ENCODE data around the gene UBR1.
A peak's percentile ranks its signal among the peaks of the same experiment; 100 is the strongest.

UBR1 gene

DNA sequence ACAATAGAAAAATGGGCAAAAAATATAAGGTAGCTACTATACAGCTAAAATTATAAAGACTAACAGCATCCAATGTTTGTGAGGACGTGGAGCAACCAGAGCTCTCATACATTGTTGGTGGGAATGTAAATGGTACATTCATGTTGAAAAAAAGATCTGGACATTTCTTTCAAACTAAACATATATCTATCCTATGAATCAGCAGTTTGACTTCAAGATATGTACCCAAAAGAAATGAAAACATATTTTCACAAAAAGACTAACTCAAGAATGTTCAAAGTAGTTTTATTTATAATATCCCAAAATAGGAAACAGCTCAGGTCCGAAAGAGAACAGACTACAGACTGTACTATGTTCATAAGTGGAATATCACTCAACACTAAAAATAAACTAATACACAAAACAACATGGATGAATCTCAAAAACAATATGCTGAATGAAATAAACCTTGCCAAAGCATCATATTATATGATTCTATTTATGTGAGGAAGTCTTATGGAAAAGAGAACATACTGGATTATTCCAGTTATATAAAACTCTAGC lies 176.5 kb downstream of the UBR1 start:
- TF ChIP-seq, protein P1, sequence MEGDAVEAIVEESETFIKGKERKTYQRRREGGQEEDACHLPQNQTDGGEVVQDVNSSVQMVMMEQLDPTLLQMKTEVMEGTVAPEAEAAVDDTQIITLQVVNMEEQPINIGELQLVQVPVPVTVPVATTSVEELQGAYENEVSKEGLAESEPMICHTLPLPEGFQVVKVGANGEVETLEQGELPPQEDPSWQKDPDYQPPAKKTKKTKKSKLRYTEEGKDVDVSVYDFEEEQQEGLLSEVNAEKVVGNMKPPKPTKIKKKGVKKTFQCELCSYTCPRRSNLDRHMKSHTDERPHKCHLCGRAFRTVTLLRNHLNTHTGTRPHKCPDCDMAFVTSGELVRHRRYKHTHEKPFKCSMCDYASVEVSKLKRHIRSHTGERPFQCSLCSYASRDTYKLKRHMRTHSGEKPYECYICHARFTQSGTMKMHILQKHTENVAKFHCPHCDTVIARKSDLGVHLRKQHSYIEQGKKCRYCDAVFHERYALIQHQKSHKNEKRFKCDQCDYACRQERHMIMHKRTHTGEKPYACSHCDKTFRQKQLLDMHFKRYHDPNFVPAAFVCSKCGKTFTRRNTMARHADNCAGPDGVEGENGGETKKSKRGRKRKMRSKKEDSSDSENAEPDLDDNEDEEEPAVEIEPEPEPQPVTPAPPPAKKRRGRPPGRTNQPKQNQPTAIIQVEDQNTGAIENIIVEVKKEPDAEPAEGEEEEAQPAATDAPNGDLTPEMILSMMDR (IDR thresholded peaks at IDR 0.05): no peak
- Histone ChIP-seq H3K27ac (peak overlapping the region; percentile 3 to 55), H3K4me3 (no peak overlapping the region)
- no peak for DNase-seq (ENCODE audit: low spot score)

DNA sequence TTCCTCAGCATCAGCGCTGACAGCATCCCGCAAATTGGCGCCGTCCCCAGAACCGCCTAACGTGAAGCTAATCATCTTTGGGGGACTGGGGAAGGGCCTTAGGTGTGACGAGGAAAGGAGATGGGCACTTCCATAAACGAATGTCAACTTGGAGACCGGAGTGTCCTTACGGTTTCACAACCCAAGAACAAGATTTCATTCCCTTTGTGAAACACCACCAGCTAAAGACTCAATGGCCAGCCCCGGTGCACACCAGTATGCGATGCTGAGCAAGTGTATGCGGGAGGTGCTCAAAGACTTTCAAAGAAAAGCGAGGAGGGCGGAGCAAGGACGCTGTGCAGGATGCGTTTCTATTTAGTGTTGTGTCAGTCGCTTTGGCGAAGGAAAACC lies 184.5 kb downstream of the UBR1 start:
- Histone ChIP-seq H3K27ac (peak overlapping the region; percentile 58 to 89), H3K4me3 (peak overlapping the region; percentile 83)
- peak; percentile 79 for DNase-seq (ENCODE audit: low spot score)
- TF ChIP-seq, protein P1 (IDR thresholded peaks at IDR 0.05): no peak

GRCh38 chr15:42920519-42921341 lies 185.1 kb downstream of the UBR1 start, which contains the start of gene TTBK2:
TSS of gene TTBK2 (minus strand) at chr15:42920778. CDS start at chr15:42878617, 42,161 bp downstream.
- peak within 1 kb of the TSS; percentile 83 for H3K4me3 ChIP-seq
- peak within 1 kb of the TSS; percentile 79 to 89 for H3K27ac ChIP-seq
- peak; percentile 99 for DNase-seq (ENCODE audit: low spot score)
- TF ChIP-seq, protein P1 (IDR thresholded peaks at IDR 0.05): no peak

GRCh38 chr15:42919799-42920518 lies 185.9 kb downstream of the UBR1 start:
- peak overlapping the region; percentile 79 to 89 for H3K27ac ChIP-seq

DNA sequence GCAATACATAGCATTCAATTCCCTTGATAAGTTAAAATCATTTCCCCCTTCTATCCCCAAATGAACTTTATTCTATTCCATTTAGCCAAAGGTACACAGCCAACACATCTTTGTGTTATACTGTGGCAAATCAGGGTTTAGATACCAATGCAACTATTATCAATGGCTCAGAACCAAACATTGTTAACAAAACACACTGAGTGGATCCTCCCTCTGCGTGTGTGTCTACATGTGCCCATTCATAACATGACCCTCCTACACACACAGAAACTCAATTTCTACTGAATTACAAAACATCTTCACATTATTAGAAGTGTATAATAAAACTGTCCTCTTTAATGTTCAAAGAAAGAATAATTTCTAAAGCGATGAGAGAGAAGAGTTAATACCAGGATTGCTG lies 186.5 kb downstream of the UBR1 start:
- no peak for DNase-seq (ENCODE audit: low spot score)
- Histone ChIP-seq H3K27ac (peak overlapping the region; percentile 79 to 89), H3K4me3 (peak overlapping the region; percentile 83)
- TF ChIP-seq, protein P1 (IDR thresholded peaks at IDR 0.05): no peak

More at GRCh38 chr15:42919799-42920518, 185.9 kb downstream of the UBR1 start:
- H3K4me3 ChIP-seq: peak overlapping the region; percentile 83
- peak; percentile 82 for DNase-seq (ENCODE audit: low spot score)
- TF ChIP-seq, protein P1 (IDR thresholded peaks at IDR 0.05): no peak

DNA sequence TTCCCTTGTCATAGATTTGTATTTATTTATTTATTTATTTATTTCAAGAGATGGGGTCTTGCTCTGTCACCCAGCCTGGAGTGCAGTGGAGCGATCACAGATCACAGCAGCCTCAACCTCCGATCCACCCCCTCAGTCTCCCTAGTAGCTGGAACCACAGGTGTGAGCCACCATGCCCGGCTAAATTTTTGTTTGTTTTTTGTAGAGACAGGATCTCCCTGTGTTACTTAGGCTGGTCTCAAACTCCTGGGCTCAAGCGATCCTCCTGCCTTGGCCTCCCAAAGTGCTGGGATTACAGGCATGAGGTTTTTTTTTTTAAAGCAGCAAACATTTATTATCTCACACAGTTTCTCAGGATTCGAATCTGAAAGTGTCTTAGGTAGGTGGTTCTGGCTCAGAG lies 187.8 kb downstream of the UBR1 start:
- H3K27ac ChIP-seq: no peak overlapping the region
- H3K4me3 ChIP-seq: no peak overlapping the region
- TF ChIP-seq, protein P1 (IDR thresholded peaks at IDR 0.05): no peak
- DNase-seq (ENCODE audit: low spot score): no peak

All from coronary artery (tissue), 2 donors.